ENCODE measurements around the gene LHB.
A peak's percentile ranks its signal among the peaks of the same experiment; 100 is the strongest.

Gene LHB

GRCh38 chr19:48970923-48971395, 45.9 kb downstream of the LHB start:
- DNase-seq, result peak; percentile 45

GRCh38 chr19:48970139-48970766, 46.6 kb downstream of the LHB start:
- no peak for DNase-seq

- no peak for DNase-seq
Measured at GRCh38 chr19:48969276-48970138, 47.4 kb downstream of the LHB start.

GRCh38 chr19:48968813-48969218, 48.1 kb downstream of the LHB start:
- no peak for DNase-seq

- DNase-seq, result no peak
Measured at GRCh38 chr19:48968179-48968661, 48.7 kb downstream of the LHB start.

GRCh38 chr19:48967346-48968178, 49.3 kb downstream of the LHB start:
- no peak for DNase-seq

- no peak for DNase-seq
Measured at GRCh38 chr19:48966541-48967345, 50.1 kb downstream of the LHB start.
